Measurements from ENCODE around the gene GUK1.
A peak's percentile ranks its signal among the peaks of the same experiment; 100 is the strongest.

GUK1 gene

GRCh38 chr1:228147151-228147693, 7.1 kb downstream of the GUK1 start:
- Histone ChIP-seq H3K4me3 (ENCODE audit: low read length) (no peak overlapping the region), H3K27me3 (replicated peaks; ENCODE audit: control insufficient read depth, insufficient read depth, low read length) (no peaks in the 10 kb centered on the region), H3K9ac (ENCODE audit: low read length) (no peak overlapping the region), H3K4me1 (ENCODE audit: control insufficient read depth, insufficient read depth, low read length) (peaks cover 48% of the 10 kb centered on the region), H3K36me3 (ENCODE audit: control insufficient read depth, insufficient read depth, low read length, severe bottlenecking) (peaks cover 30% of the 10 kb centered on the region), H3K9me3 (ENCODE audit: control insufficient read depth, low read length) (no peaks in the 10 kb centered on the region)
- DNase-seq (ENCODE audit: low read depth): no peak

DNA sequence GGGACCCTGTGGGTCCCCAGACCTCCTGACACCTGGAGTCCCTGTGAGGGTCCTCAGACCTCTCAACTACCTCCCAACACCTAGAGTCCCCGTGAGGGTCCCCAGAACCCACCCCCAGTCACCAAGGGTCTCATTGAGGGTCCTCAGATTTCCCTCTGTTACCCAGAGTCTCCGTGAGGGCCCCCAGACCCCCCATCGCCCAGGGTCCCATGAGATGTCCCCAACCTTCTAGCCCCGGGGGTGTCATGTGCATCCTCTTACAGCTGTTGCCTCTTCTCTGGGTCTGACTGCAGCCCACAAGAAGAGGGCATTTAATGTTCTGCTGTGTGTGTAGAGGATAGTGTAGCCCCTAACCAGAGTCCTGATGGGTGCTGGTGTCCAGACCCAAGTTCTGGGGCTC, 7.7 kb downstream of the GUK1 start:
- H3K36me3 ChIP-seq (ENCODE audit: control insufficient read depth, insufficient read depth, low read length, severe bottlenecking): peaks cover 30% of the 10 kb centered on the region
- no peak for DNase-seq (ENCODE audit: low read depth)
- no peak overlapping the region for H3K4me3 ChIP-seq (ENCODE audit: low read length)
- H3K9me3 ChIP-seq (ENCODE audit: control insufficient read depth, low read length): no peaks in the 10 kb centered on the region
- no peak overlapping the region for H3K9ac ChIP-seq (ENCODE audit: low read length)
- H3K4me1 ChIP-seq (ENCODE audit: control insufficient read depth, insufficient read depth, low read length): peaks cover 43% of the 10 kb centered on the region
- no peaks in the 10 kb centered on the region for H3K27me3 ChIP-seq (replicated peaks; ENCODE audit: control insufficient read depth, insufficient read depth, low read length)

DNA sequence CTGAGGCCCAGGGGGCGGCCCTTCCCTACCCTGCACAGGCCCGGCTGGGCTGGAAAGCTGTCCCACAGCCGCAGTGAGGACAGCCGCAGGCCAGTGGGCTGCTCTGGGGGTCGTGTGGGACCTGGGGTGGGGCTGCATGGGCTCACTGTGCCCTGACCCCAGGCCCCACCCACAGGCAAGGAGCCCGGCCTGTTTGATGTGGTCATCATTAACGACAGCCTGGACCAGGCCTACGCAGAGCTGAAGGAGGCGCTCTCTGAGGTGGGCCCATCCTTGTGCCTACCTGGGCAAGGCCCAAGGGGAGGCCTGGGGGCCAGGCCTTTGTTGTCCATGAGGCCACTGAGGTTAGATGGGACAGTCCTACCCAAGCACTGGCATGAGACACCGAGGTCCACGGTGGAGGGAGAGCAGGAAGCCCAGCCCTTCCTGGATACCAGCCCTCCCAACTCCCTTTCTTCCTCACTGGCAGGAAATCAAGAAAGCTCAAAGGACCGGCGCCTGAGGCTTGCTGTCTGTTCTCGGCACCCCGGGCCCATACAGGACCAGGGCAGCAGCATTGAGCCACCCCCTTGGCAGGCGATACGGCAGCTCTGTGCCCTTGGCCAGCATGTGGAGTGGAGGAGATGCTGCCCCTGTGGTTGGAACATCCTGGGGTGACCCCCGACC, 8.2 kb downstream of the GUK1 start:
- Histone ChIP-seq H3K4me1 (ENCODE audit: control insufficient read depth, insufficient read depth, low read length) (peaks cover 37% of the 10 kb centered on the region), H3K36me3 (ENCODE audit: control insufficient read depth, insufficient read depth, low read length, severe bottlenecking) (peaks cover 30% of the 10 kb centered on the region), H3K4me3 (ENCODE audit: low read length) (no peak overlapping the region), H3K27me3 (replicated peaks; ENCODE audit: control insufficient read depth, insufficient read depth, low read length) (no peaks in the 10 kb centered on the region), H3K9ac (ENCODE audit: low read length) (peak overlapping the region; percentile 56), H3K9me3 (ENCODE audit: control insufficient read depth, low read length) (no peaks in the 10 kb centered on the region)
- no peak for DNase-seq (ENCODE audit: low read depth)

DNA sequence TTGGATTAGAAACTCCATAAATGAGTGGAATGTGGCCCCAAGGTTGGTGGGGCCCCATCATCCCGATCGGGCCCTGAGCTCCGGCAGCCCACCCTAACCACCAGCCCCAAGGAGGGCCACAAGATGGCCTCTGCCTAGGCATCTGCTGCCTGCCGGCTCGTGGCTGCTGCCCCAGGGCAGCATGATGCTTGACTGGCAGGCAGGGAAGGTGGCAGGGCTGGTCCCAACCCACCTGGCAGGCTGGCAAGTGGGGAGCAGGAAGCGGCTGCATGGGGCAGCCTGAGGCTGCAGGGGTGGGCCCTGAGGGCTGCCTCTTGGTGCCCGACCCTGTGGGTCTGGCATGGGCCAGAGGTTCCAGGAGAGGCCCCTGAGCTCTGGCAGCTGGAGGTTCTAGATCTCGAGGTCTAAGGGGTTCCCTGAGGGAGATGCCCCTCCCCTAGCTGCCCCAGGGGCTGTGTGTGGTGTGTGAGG, 8.9 kb downstream of the GUK1 start:
- H3K4me3 ChIP-seq (ENCODE audit: low read length): no peak overlapping the region
- peak overlapping the region; percentile 56 for H3K9ac ChIP-seq (ENCODE audit: low read length)
- H3K9me3 ChIP-seq (ENCODE audit: control insufficient read depth, low read length): no peaks in the 10 kb centered on the region
- peaks cover 31% of the 10 kb centered on the region for H3K4me1 ChIP-seq (ENCODE audit: control insufficient read depth, insufficient read depth, low read length)
- DNase-seq (ENCODE audit: low read depth): no peak
- H3K27me3 ChIP-seq (replicated peaks; ENCODE audit: control insufficient read depth, insufficient read depth, low read length): no peaks in the 10 kb centered on the region
- H3K36me3 ChIP-seq (ENCODE audit: control insufficient read depth, insufficient read depth, low read length, severe bottlenecking): peaks cover 30% of the 10 kb centered on the region

DNA sequence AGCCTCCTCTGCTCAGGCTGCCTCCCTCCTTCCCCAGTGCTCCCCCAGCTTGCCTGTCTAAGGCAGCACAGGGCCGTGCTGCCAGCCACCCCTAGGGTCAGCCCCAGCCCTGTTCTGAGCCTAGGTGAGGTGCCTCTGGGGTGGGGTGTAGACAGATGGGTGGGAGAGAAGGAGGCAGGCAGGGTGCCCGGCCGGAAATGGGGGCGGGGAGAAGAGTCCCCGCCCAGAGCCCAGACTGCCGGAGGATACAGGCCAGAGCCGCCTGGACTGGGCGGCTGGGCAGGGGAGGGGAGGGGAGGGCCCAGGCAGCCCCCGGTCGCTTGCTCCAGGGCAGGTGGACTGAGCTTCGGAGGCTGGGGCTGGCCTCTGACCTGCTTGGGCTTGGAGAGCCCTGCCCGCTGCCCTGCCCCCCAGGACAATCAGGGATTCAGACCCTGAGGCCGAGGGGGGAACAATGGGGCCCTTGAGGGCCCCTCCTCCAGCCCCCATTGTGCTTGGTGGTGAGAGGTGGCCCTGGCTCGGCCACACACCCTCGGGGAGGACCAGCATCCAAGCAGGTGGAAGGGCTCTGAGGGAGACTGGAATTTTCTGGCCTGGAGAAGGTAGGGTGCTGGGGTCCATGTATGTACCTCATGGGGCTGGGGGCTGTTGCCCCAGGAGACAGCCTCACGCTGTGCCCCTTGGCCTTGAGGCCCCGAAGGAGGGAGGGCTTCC, 9.5 kb downstream of the GUK1 start, which contains the start of gene GJC2:
TSS of gene GJC2 (plus strand) at position 525 of the 714 bp plus-strand sequence. CDS start 7,829 bp downstream, outside the sequence.
- Histone ChIP-seq H3K27me3 (replicated peaks; ENCODE audit: control insufficient read depth, insufficient read depth, low read length) (no peaks in the 10 kb centered on the region), H3K9me3 (ENCODE audit: control insufficient read depth, low read length) (no peaks in the 10 kb centered on the region), H3K36me3 (ENCODE audit: control insufficient read depth, insufficient read depth, low read length, severe bottlenecking) (peaks cover 30% of the 10 kb centered on the region), H3K9ac (ENCODE audit: low read length) (peak within 1 kb of the TSS; percentile 66), H3K4me3 (ENCODE audit: low read length) (peak within 1 kb of the TSS; percentile 33), H3K4me1 (ENCODE audit: control insufficient read depth, insufficient read depth, low read length) (peaks cover 31% of the 10 kb centered on the region)
- no peak for DNase-seq (ENCODE audit: low read depth)

DNA sequence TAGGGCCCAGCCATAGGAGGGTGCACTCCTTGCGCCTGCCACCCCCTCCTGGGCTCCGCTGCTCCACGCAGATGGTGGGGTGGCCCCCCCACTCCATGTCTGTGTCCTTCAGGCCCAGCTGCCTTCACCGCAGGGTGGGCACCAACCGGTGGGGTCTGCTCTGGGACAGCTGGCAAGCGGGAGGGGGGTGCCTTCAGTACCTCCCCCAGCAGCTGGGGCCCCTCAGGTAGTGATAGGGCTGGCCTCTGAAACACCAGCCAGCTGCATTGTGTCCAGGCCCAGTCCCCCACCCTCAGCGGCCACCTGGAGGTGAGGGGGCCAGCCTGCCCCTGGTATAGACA, 10.0 kb downstream of the GUK1 start:
- no peaks in the 10 kb centered on the region for H3K9me3 ChIP-seq (ENCODE audit: control insufficient read depth, low read length)
- peak overlapping the region; percentile 66 for H3K9ac ChIP-seq (ENCODE audit: low read length)
- no peak for DNase-seq (ENCODE audit: low read depth)
- peak overlapping the region; percentile 33 for H3K4me3 ChIP-seq (ENCODE audit: low read length)
- H3K36me3 ChIP-seq (ENCODE audit: control insufficient read depth, insufficient read depth, low read length, severe bottlenecking): peaks cover 30% of the 10 kb centered on the region
- no peaks in the 10 kb centered on the region for H3K27me3 ChIP-seq (replicated peaks; ENCODE audit: control insufficient read depth, insufficient read depth, low read length)
- peaks cover 31% of the 10 kb centered on the region for H3K4me1 ChIP-seq (ENCODE audit: control insufficient read depth, insufficient read depth, low read length)

- Histone ChIP-seq H3K9ac (ENCODE audit: low read length) (peak overlapping the region; percentile 66), H3K27me3 (replicated peaks; ENCODE audit: control insufficient read depth, insufficient read depth, low read length) (no peaks in the 10 kb centered on the region), H3K4me1 (ENCODE audit: control insufficient read depth, insufficient read depth, low read length) (peaks cover 31% of the 10 kb centered on the region), H3K4me3 (ENCODE audit: low read length) (no peak overlapping the region), H3K36me3 (ENCODE audit: control insufficient read depth, insufficient read depth, low read length, severe bottlenecking) (peaks cover 26% of the 10 kb centered on the region), H3K9me3 (ENCODE audit: control insufficient read depth, low read length) (no peaks in the 10 kb centered on the region)
- peak; percentile 16 for DNase-seq (ENCODE audit: low read depth)
These were observed 10.5 kb downstream of the GUK1 start for GRCh38 chr1:228150461-228151179.

- Histone ChIP-seq H3K9me3 (ENCODE audit: control insufficient read depth, low read length) (no peaks in the 10 kb centered on the region), H3K4me3 (ENCODE audit: low read length) (no peak overlapping the region), H3K27me3 (replicated peaks; ENCODE audit: control insufficient read depth, insufficient read depth, low read length) (no peaks in the 10 kb centered on the region), H3K9ac (ENCODE audit: low read length) (peak overlapping the region; percentile 66), H3K36me3 (ENCODE audit: control insufficient read depth, insufficient read depth, low read length, severe bottlenecking) (peaks cover 21% of the 10 kb centered on the region), H3K4me1 (ENCODE audit: control insufficient read depth, insufficient read depth, low read length) (peaks cover 31% of the 10 kb centered on the region)
- DNase-seq (ENCODE audit: low read depth): no peak
These were observed 11.3 kb downstream of the GUK1 start for GRCh38 chr1:228151180-228151925.

DNA sequence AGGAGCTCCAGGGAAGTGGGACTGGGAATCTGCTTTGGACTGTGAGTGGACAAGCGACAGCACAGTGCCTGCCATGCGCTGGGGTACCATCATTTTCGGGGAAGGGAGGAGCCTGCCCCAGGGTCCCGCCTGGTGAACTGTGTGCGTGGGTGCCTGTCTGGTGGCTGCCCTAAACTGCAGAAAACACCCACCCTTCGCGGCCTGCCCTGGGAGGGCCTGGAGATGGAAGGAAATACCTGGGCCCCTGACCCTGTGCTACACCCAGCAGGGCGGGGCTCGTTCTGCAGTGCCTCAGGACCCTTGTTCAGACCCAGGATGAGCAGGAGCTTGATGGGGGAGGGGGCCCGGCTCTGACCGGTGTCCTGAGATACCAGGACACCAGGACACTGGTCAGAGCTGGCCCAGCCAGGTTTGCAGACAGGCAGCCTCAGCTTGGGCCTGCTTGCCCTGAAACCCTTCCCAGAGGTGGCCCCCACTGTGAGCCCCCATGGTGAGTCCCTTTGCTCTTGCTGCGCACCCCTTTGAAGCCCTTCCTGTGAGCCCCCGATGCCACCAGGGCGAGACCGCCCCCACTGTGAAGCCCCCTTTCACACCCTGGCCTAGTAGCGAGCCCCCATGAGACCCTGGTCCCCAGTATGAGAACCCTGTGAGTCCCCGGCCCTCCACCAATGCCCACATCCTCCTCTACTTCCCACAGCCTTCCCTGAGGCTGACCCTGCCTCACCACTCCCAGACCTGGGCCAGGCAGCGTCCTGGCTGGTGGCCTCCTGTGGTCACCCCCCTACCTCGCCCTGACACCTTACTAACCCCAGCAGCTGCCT, 12.2 kb downstream of the GUK1 start:
- Histone ChIP-seq H3K4me3 (ENCODE audit: low read length) (no peak overlapping the region), H3K27me3 (replicated peaks; ENCODE audit: control insufficient read depth, insufficient read depth, low read length) (no peaks in the 10 kb centered on the region), H3K9ac (ENCODE audit: low read length) (peak overlapping the region; percentile 66), H3K9me3 (ENCODE audit: control insufficient read depth, low read length) (no peaks in the 10 kb centered on the region), H3K36me3 (ENCODE audit: control insufficient read depth, insufficient read depth, low read length, severe bottlenecking) (peaks cover 16% of the 10 kb centered on the region), H3K4me1 (ENCODE audit: control insufficient read depth, insufficient read depth, low read length) (peaks cover 31% of the 10 kb centered on the region)
- no peak for DNase-seq (ENCODE audit: low read depth)

GRCh38 chr1:228152918-228153258, 12.8 kb downstream of the GUK1 start:
- no peaks in the 10 kb centered on the region for H3K27me3 ChIP-seq (replicated peaks; ENCODE audit: control insufficient read depth, insufficient read depth, low read length)

More at GRCh38 chr1:228152918-228153258, 12.8 kb downstream of the GUK1 start:
- Histone ChIP-seq H3K4me1 (ENCODE audit: control insufficient read depth, insufficient read depth, low read length) (peaks cover 31% of the 10 kb centered on the region), H3K36me3 (ENCODE audit: control insufficient read depth, insufficient read depth, low read length, severe bottlenecking) (peaks cover 10% of the 10 kb centered on the region), H3K9ac (ENCODE audit: low read length) (no peak overlapping the region), H3K4me3 (ENCODE audit: low read length) (no peak overlapping the region), H3K9me3 (ENCODE audit: control insufficient read depth, low read length) (no peaks in the 10 kb centered on the region)
- no peak for DNase-seq (ENCODE audit: low read depth)

Data from adipocyte (in vitro differentiated cells).